GM21515 (cell line): ENCODE measurements around the gene GRB2.
A peak's percentile ranks its signal among the peaks of the same experiment; 100 is the strongest.

Experiments used
- ATAC-seq: cut with Tn5 transposase; IDR thresholded peaks from one replicate; pipeline ENCODE4 v1.9.1; 2021; ENCODE audit not compliant: unreplicated experiment

GRB2 gene

GRCh38 chr17:75414488-75414887, 9.0 kb upstream of the GRB2 start:
- no peak for ATAC-seq

- peak; percentile 48 for ATAC-seq
Observed at GRCh38 chr17:75412455-75413317, 7.2 kb upstream of the GRB2 start.

- no peak for ATAC-seq
Observed at GRCh38 chr17:75411328-75412067, 6.0 kb upstream of the GRB2 start.

GRCh38 chr17:75410141-75410540, 4.7 kb upstream of the GRB2 start:
- no peak for ATAC-seq

GRCh38 chr17:75407655-75408352, 2.3 kb upstream of the GRB2 start:
- ATAC-seq, result no peak

GRCh38 chr17:75406222-75406615, 741 bp upstream of the GRB2 start:
- no peak for ATAC-seq

- ATAC-seq, result peak; percentile 14
Observed at GRCh38 chr17:75404731-75405364, 630 bp downstream of the GRB2 start.

DNA sequence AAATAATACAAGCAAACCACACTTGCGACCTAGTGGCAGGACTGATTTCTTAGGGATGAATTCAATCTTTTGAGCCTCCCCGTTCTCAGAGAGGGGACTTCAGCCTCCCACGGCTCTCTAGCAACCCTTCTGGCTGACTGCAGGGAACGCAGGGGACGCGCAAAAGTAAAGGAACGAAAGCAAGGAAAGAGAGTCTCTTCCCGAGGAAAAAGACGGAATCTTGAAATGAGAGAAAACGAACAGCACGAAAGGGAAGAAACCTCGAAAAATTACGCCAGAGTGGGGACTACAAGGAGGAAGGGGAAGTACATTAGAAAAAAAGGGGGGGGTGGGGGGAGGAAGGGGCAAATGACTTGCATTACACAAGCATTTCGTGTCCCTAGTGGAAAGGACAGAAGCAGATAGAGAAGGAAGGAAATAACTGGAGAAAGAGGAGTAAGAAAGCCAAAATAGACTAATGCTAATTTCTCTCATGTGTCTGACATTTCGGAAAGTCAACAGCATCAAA, 1.2 kb downstream of the GRB2 start:
- no peak for ATAC-seq

GRCh38 chr17:75403131-75403530, 2.3 kb downstream of the GRB2 start:
- no peak for ATAC-seq

- no peak for ATAC-seq
Observed at GRCh38 chr17:75402026-75402425, 3.5 kb downstream of the GRB2 start.

DNA sequence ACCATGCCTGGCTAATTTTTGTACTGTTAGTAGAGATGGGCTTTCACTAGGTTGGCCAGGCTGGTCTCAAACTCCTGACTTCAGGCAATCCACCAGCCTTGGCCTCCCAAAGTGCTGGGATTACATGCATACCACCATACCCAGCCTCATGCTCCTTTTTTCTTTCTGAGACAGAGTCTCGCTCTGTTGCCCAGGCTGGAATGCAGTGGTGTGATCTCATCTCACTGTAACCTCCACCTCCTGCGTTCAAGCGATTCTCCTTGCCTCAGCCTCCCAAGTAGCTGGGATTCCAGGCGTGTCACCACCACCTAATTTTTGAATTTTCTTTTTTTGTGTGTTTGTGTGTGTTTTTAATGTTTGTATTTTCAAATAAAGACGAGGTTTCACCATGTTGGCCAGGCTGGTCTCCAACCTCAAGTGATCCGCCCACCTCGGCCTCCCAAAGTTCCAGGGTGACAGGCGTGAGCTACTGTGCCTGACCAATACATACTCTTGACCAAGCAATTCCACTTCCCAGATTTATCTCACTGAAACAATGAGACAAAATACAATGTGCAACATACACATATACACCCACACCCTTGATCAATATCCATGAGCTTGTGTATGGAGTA, 5.0 kb downstream of the GRB2 start:
- no peak for ATAC-seq

- no peak for ATAC-seq
Observed at GRCh38 chr17:75398279-75398678, 7.2 kb downstream of the GRB2 start.

DNA sequence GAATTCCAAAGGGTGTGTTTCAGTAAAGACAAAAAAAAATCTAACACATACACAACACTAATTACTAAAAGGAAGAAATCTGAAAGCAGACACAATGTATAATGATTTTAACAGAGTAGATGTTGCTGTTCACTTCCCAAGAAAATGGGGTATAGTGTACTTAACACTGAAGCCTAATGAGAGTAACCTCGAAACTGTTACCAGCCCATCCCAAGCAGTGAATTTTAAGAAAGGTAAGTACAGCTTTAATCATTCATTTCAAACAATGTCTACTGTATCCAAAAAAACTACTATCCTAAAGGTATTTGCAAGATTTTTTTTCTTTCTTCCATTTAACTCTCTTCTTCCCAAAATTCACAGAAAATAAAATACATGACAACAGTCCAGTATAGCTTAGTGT, 8.3 kb downstream of the GRB2 start:
- ATAC-seq, result no peak

DNA sequence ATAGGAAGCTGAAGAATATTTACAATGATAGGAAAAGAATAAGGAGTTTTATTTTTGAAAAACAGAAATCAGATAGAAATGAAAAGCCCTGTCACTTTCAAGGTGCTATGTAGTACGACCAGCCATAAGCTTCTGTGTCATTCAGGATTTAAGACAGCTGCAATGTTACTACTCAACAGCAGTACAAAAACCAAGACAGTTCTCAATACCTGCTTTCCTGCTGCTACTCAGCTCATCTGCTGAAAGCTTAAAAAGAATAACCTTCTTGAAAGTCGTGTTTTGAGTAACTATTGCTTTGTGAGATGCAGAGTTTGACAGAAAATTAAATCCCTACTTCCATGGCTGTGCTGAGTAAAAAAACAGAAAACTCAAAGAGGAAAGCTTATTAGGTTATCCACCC, 8.7 kb downstream of the GRB2 start:
- no peak for ATAC-seq

DNA sequence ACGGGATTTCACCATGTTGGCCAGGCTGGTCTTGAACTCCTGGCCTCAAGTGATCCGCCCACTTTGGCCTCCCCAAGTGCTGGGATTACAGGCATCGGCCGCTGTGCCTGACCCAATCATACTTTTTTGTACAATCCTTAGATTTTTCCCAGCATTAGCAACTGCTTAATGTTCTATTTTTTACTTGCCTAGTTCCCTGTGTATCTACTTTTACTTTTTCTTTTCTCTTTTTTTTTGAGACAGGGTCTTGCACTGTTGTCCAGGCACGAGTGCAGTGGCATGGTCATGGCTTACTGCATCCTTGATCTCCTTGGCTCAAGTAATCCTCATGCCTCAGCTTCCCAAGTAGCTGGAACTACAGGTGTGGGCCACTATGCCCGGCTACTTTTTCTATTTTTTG, 9.5 kb downstream of the GRB2 start:
- ATAC-seq, result no peak

- peak; percentile 8 for ATAC-seq
Observed at GRCh38 chr17:75394332-75394918, 11.1 kb downstream of the GRB2 start.

DNA sequence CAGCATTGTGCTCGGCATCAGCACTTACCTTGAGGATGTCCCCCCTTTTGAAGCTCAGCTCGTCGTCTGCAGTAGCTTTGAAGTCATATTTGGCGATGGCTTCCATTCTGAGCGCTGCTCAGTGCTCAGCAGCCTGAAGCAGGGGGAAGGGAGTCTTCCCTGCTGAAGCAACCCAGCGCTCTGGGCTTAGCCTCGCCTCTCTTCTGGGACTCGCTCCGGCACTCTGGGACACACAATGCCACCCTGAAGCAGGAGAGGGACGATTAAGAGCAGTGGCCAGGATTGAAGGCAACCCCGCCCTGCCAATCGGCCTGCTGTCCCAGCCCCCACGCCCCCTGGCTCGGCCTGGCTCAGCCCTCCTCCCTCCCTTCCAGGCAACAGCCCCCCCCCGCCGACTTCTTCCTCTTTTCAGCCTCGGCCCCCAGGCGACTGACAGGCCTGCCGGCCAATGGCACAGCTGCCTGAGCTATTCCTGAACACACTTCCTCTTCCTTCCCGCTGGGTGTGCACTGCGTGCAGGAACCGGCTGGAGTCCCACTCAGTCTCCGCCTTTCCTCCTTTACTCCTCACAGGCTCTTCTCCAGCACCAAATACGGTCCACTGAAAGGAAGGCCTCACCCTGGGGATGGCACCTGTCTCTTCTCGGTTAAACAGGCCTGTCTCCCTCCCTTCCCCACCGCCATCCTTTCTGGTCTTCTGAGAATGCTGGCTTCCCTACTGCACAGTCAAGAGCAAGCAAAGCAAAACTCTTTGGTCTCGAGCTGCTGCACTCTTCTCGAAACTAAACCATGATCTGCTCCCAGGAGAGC, 11.8 kb downstream of the GRB2 start:
- ATAC-seq, result peak; percentile 62

GRCh38 chr17:75392559-75392958, 12.9 kb downstream of the GRB2 start:
- no peak for ATAC-seq

- ATAC-seq, result no peak
Observed at GRCh38 chr17:75390982-75391381, 14.5 kb downstream of the GRB2 start.
